ENCODE measurements around the gene ZNF45.

GRCh38 chr19:43914051-43914450 is 21.0 kb downstream of the ZNF45 start:
- TF ChIP-seq, protein P1, sequence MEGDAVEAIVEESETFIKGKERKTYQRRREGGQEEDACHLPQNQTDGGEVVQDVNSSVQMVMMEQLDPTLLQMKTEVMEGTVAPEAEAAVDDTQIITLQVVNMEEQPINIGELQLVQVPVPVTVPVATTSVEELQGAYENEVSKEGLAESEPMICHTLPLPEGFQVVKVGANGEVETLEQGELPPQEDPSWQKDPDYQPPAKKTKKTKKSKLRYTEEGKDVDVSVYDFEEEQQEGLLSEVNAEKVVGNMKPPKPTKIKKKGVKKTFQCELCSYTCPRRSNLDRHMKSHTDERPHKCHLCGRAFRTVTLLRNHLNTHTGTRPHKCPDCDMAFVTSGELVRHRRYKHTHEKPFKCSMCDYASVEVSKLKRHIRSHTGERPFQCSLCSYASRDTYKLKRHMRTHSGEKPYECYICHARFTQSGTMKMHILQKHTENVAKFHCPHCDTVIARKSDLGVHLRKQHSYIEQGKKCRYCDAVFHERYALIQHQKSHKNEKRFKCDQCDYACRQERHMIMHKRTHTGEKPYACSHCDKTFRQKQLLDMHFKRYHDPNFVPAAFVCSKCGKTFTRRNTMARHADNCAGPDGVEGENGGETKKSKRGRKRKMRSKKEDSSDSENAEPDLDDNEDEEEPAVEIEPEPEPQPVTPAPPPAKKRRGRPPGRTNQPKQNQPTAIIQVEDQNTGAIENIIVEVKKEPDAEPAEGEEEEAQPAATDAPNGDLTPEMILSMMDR (IDR thresholded peaks at IDR 0.05), result no peak
- TF ChIP-seq EP300 (IDR thresholded peaks at IDR 0.05) (no peak), POLR2A (IDR thresholded peaks at IDR 0.05) (no peak), POLR2AphosphoS5 (IDR thresholded peaks at IDR 0.05) (no peak)

Measured in sigmoid colon (tissue), 4 donors.